Activated naive CD4-positive, alpha-beta T cell treated with anti-CD3 and anti-CD28 coated beads for 36 hours (primary cell): Measurements from ENCODE around the gene EGR4. TPM values are rescaled to one million over a fixed set of nuclear protein-coding genes. Genes with fewer than 3 reads are reported as not detected.
A peak's percentile ranks its signal among the peaks of the same experiment; 100 is the strongest.

Experiments used
- CTCF ChIA-PET: fragments of 350-600 bp; sonication (Branson Sonifier 250); formaldehyde crosslinking; loops from one replicate; lab custom pipeline; 2021; ENCODE audit warnings: antibody characterized with exemption; lab: Charles Lee
- DNase-seq: peaks from one replicate; pipeline ENCODE4 v3.0.0-alpha.2; 2020
- H3K27ac Mint-ChIP-seq: one replicate; pipeline ENCODE4 v1.8.0; 2021; ENCODE audit warnings: mild to moderate bottlenecking, mixed read lengths
- H3K27me3 Mint-ChIP-seq: one replicate; pipeline ENCODE4 v1.8.0; 2021; ENCODE audit warnings: low read depth, mixed read lengths
- H3K36me3 Mint-ChIP-seq: one replicate; pipeline ENCODE4 v1.8.0; 2021; ENCODE audit warnings: low read depth, mixed read lengths
- H3K4me1 Mint-ChIP-seq: one replicate; pipeline ENCODE4 v1.8.0; 2021; ENCODE audit warnings: low read depth, mixed read lengths
- H3K4me3 Mint-ChIP-seq: one replicate; pipeline ENCODE4 v1.8.0; 2021; ENCODE audit warnings: mild to moderate bottlenecking, moderate library complexity, mixed read lengths
- H3K9me3 Mint-ChIP-seq: one replicate; pipeline ENCODE4 v1.8.0; 2021; ENCODE audit warnings: mixed read lengths
- intact Hi-C: fragments of 100-400 bp; cut with micrococcal nuclease; formaldehyde crosslinking; loops from one replicate; pipeline ENCODE4 v1.15.1; 2023
- total RNA-seq, 2 experiments: library from RNA; stranded (reverse); gene quantifications; one replicate each; pipeline ENCODE4 v1.2.3, GENCODE V29; 2021

Gene EGR4
- total RNA-seq, 2 experiments from 2014 or later = 0.07 to 0.12 TPM

GRCh38 chr2:73286134-73286655 is 7.2 kb downstream of the EGR4 start:
- DNase-seq = no peak
- H3K27ac Mint-ChIP-seq = no peak overlapping the region
- peaks cover 13% of the 10 kb centered on the region for H3K4me1 Mint-ChIP-seq
- no peaks in the 10 kb centered on the region for H3K36me3 Mint-ChIP-seq
- CTCF ChIA-PET = interaction anchor here (1.1 kb wide), 1 partner anchor 18 kb away, joined by 3 read pairs; no protein-coding TSS in a partner anchor
- H3K9me3 Mint-ChIP-seq = no peaks in the 10 kb centered on the region
- H3K27me3 Mint-ChIP-seq = peaks cover 23% of the 10 kb centered on the region
- intact Hi-C loops = loop anchor here (10.0 kb wide), 1 partner anchor 1549 kb away; the partner anchor contains the start of gene HK2
- no peak overlapping the region for H3K4me3 Mint-ChIP-seq

- CTCF ChIA-PET = interaction anchor here (0.9 to 1.1 kb wide), 4 partner anchors 17 to 100 kb away, joined by 3 to 4 read pairs (median 4); no protein-coding TSS in a partner anchor
- no peaks in the 10 kb centered on the region for H3K9me3 Mint-ChIP-seq
- DNase-seq = peak; percentile 14
- H3K4me3 Mint-ChIP-seq = peak overlapping the region; percentile 80
- H3K27me3 Mint-ChIP-seq = peaks cover 16% of the 10 kb centered on the region
- no peaks in the 10 kb centered on the region for H3K36me3 Mint-ChIP-seq
- peak overlapping the region; percentile 53 for H3K27ac Mint-ChIP-seq
- intact Hi-C loops = loop anchor here (10.0 kb wide), 1 partner anchor 1550 kb away; the partner anchor contains the start of gene HK2
- peaks cover 11% of the 10 kb centered on the region for H3K4me1 Mint-ChIP-seq
Observed at GRCh38 chr2:73285159-73285739, 8.1 kb downstream of the EGR4 start.

- H3K27me3 Mint-ChIP-seq = peaks cover 14% of the 10 kb centered on the region
- H3K27ac Mint-ChIP-seq = peak within 1 kb of the TSS; percentile 53
- H3K36me3 Mint-ChIP-seq = no peaks in the 10 kb centered on the region
- H3K4me3 Mint-ChIP-seq = peak within 1 kb of the TSS; percentile 80
- peaks cover 11% of the 10 kb centered on the region for H3K4me1 Mint-ChIP-seq
- DNase-seq = peak; percentile 65
- CTCF ChIA-PET = interaction anchor here (0.9 to 1.1 kb wide), 4 partner anchors 16 to 101 kb away, joined by 3 to 4 read pairs (median 4); no protein-coding TSS in a partner anchor
- no peaks in the 10 kb centered on the region for H3K9me3 Mint-ChIP-seq
- intact Hi-C loops = loop anchor here (1.0 to 10.0 kb wide), 5 partner anchors 9 to 1550 kb away; partner anchors contain the start of genes ALMS1, EGR4, HK2 and PRADC1
Observed at GRCh38 chr2:73284296-73285158, 8.8 kb downstream of the EGR4 start, which contains the start of gene FBXO41. Gene FBXO41, minus strand, starts transcription at chr2:73284478. Its CDS starts 14,848 bp downstream, at chr2:73269630.

- Mint-ChIP-seq H3K27me3 (peaks cover 6% of the 10 kb centered on the region), H3K4me1 (peaks cover 11% of the 10 kb centered on the region), H3K9me3 (no peaks in the 10 kb centered on the region), H3K36me3 (peaks cover 4% of the 10 kb centered on the region), H3K4me3 (peak overlapping the region; percentile 80), H3K27ac (no peak overlapping the region)
- intact Hi-C loops = loop anchor here (1.0 to 10.0 kb wide), 5 partner anchors 10 to 1551 kb away; partner anchors contain the start of genes ALMS1, EGR4, HK2 and PRADC1
- CTCF ChIA-PET = interaction anchor here (0.9 kb wide), 1 partner anchor 21 kb away, joined by 3 read pairs; no protein-coding TSS in a partner anchor
- peak; percentile 23 for DNase-seq
Observed at GRCh38 chr2:73283545-73284295, 9.6 kb downstream of the EGR4 start.

GRCh38 chr2:73282924-73283544 is 10.3 kb downstream of the EGR4 start:
- DNase-seq = no peak
- CTCF ChIA-PET = no interaction called here
- peaks cover 11% of the 10 kb centered on the region for H3K4me1 Mint-ChIP-seq
- peak overlapping the region; percentile 80 for H3K4me3 Mint-ChIP-seq
- no peak overlapping the region for H3K27ac Mint-ChIP-seq
- no peaks in the 10 kb centered on the region for H3K27me3 Mint-ChIP-seq
- H3K36me3 Mint-ChIP-seq = peaks cover 4% of the 10 kb centered on the region
- intact Hi-C loops = loop anchor here (10.0 kb wide), 1 partner anchor 1552 kb away; the partner anchor contains the start of gene HK2
- H3K9me3 Mint-ChIP-seq = no peaks in the 10 kb centered on the region

GRCh38 chr2:73281244-73281643 is 12.1 kb downstream of the EGR4 start:
- intact Hi-C loops = loop anchor here (10.0 kb wide), 1 partner anchor 1554 kb away; the partner anchor contains the start of gene HK2
- Mint-ChIP-seq H3K36me3 (peaks cover 7% of the 10 kb centered on the region), H3K4me1 (peaks cover 11% of the 10 kb centered on the region), H3K27me3 (no peaks in the 10 kb centered on the region), H3K4me3 (no peak overlapping the region), H3K27ac (no peak overlapping the region), H3K9me3 (no peaks in the 10 kb centered on the region)
- CTCF ChIA-PET = interaction anchor here (5.5 kb wide), 1 partner anchor 10 kb away, joined by 45 read pairs; no protein-coding TSS in a partner anchor
- no peak for DNase-seq

- no peak overlapping the region for H3K4me3 Mint-ChIP-seq
- peaks cover 7% of the 10 kb centered on the region for H3K4me1 Mint-ChIP-seq
- CTCF ChIA-PET = interaction anchor here (1.3 to 5.5 kb wide), 2 partner anchors 10 to 11 kb away, joined by 3 to 45 read pairs; no protein-coding TSS in a partner anchor
- H3K27ac Mint-ChIP-seq = no peak overlapping the region
- peaks cover 10% of the 10 kb centered on the region for H3K36me3 Mint-ChIP-seq
- DNase-seq = no peak
- H3K27me3 Mint-ChIP-seq = no peaks in the 10 kb centered on the region
- intact Hi-C loops = loop anchor here (1.0 to 10.0 kb wide), 2 partner anchors 10 to 1555 kb away; partner anchors contain the start of gene HK2
- no peaks in the 10 kb centered on the region for H3K9me3 Mint-ChIP-seq
Observed at GRCh38 chr2:73279852-73280251, 13.5 kb downstream of the EGR4 start.

GRCh38 chr2:73272270-73272669 is 21.1 kb downstream of the EGR4 start:
- DNase-seq = no peak
- H3K9me3 Mint-ChIP-seq = no peaks in the 10 kb centered on the region
- no peaks in the 10 kb centered on the region for H3K27me3 Mint-ChIP-seq
- peaks cover 9% of the 10 kb centered on the region for H3K4me1 Mint-ChIP-seq
- intact Hi-C loops = no loop called here
- H3K36me3 Mint-ChIP-seq = peaks cover 7% of the 10 kb centered on the region
- H3K27ac Mint-ChIP-seq = no peak overlapping the region
- no peak overlapping the region for H3K4me3 Mint-ChIP-seq
- CTCF ChIA-PET = interaction anchor here (0.6 to 2.9 kb wide), 2 partner anchors 19 to 87 kb away, joined by 4 to 15 read pairs; no protein-coding TSS in a partner anchor

- Mint-ChIP-seq H3K9me3 (no peaks in the 10 kb centered on the region), H3K27ac (no peak overlapping the region), H3K4me3 (peak overlapping the region; percentile 45), H3K36me3 (peaks cover 7% of the 10 kb centered on the region), H3K27me3 (no peaks in the 10 kb centered on the region), H3K4me1 (peaks cover 13% of the 10 kb centered on the region)
- intact Hi-C loops = loop anchor here (1.0 to 2.0 kb wide), 3 partner anchors 21 to 115 kb away; partner anchors contain the start of genes ALMS1 and CCT7
- no peak for DNase-seq
- CTCF ChIA-PET = interaction anchor here (1.2 kb wide), 1 partner anchor 10 kb away, joined by 3 read pairs; no protein-coding TSS in a partner anchor
Observed at GRCh38 chr2:73269686-73270465, 23.5 kb downstream of the EGR4 start.
